Body of pancreas (tissue), 4 donors: Measurements from ENCODE around the gene PROKR2.

ENCODE experiments used
- CTCF ChIP-seq, 7 experiments: fragments of 450-650 bp in 4 of 7; fragments of 200-600 bp in 3 of 7; sonication (generic) in 3 of 7; IDR thresholded peaks; one replicate each; pipeline ENCODE4 v1.5.1; 2016 to 2019; ENCODE audit warnings: antibody characterized with exemption in 7 of 7
- POLR2A ChIP-seq, 3 donors: fragments of 450-650 bp; IDR thresholded peaks; one replicate each; pipeline ENCODE4 v1.6.1; 2016; ENCODE audit warnings: antibody characterized with exemption in 3 of 3, mild to moderate bottlenecking in 2 of 3

GRCh38 chr20:5282561-5282960, 34.2 kb downstream of the PROKR2 start:
- TF ChIP-seq CTCF (IDR thresholded peaks at IDR 0.05) (no peak), POLR2A (IDR thresholded peaks at IDR 0.05) (no peak)
